Measurements from ENCODE around the gene RAPGEF6. TPM values are rescaled to one million over a fixed set of nuclear protein-coding genes. Genes with fewer than 3 reads are reported as not detected.

The RAPGEF6 gene
- total RNA-seq, 5 donors from 2014 or later (not counting 1 experiment from before 2014, with no cell fraction given) = 82.9 to 122 (median 87.7) TPM

DNA sequence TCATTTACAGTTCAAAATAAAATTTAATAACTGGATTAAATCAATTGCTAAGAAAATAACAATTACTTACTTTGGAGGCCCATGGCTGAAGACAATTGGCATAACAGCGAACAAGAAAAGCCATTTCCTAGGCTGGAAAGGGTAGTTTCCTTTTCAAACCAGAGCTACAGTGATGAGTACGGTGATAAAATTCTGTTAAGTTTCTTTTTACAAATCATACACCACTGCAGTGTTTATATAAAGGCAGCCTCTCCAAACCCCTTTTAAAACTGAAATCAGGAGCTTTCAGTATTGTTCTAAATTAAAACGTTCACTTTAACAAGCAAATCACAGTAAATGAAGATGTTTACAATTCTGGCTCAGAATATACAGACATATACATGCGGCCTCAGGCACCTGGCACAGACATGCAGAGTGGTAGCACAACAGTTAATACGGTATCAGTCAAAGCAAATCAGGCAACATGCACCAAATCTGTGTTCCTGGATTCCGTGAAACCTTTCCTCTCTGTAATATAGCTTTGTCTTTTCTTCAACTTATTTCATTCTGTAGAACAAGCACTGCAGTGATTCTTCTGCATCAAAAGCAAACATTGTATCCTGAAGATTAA lies 102.9 kb downstream of the RAPGEF6 start:
- CTCF ChIA-PET = interaction anchor here (0.6 to 4.4 kb wide), 14 partner anchors 9 to 469 kb away, joined by 3 to 28 read pairs (median 4); no protein-coding TSS in a partner anchor
- Mint-ChIP-seq H3K27me3 (no peaks in the 10 kb centered on the region), H3K9me3 (no peaks in the 10 kb centered on the region), H3K36me3 (peaks cover 16% of the 10 kb centered on the region), H3K27ac (peak overlapping the region; percentile 90 to 93), H3K4me1 (peaks cover 76 to 79% (median 79%) of the 10 kb centered on the region in 3 donors), H3K4me3 (peak overlapping the region; percentile 72 to 78 (median 75))
- ATAC-seq (replicated peaks in 1 of 4) (peak; percentile 54 to 68 (median 66)), DNase-seq (peak in 1 of 35 experiments; percentile 59)
- POLR2A ChIA-PET = interaction anchor here (0.5 to 1.7 kb wide), 7 partner anchors 8 to 246 kb away, joined by 3 to 6 read pairs (median 4); no protein-coding TSS in a partner anchor
- Histone ChIP-seq H3K27ac (ENCODE audit: low read length) (peak overlapping the region; percentile 74), H3K4me1 (ENCODE audit: control insufficient read depth in 1 of 2, extremely low read depth in 1 of 2, insufficient read depth in 2 of 2, low read length in 2 of 2) (peaks cover 27 to 69% of the 10 kb centered on the region in 2 experiments), H3K9me3 (no peaks in the 10 kb centered on the region), H3K27me3 (replicated peaks in 1 of 2; ENCODE audit: control insufficient read depth in 2 of 2, extremely low read depth in 1 of 2, insufficient read depth in 2 of 2, low read length in 1 of 2) (no peaks in the 10 kb centered on the region), H3K36me3 (ENCODE audit: control insufficient read depth in 2 of 2, extremely low read depth in 1 of 2, insufficient read depth in 1 of 2, low read length in 1 of 2) (no peaks in the 10 kb centered on the region), H3K4me3 (ENCODE audit: control insufficient read depth in 1 of 2, extremely low read depth in 1 of 2, low read length in 1 of 2) (peak overlapping the region in 1 of 2 donors; percentile 9)
- WGBS (ENCODE audit: insufficient coverage) = 7% methylated on average over 2 of the region's 6 CpGs

DNA sequence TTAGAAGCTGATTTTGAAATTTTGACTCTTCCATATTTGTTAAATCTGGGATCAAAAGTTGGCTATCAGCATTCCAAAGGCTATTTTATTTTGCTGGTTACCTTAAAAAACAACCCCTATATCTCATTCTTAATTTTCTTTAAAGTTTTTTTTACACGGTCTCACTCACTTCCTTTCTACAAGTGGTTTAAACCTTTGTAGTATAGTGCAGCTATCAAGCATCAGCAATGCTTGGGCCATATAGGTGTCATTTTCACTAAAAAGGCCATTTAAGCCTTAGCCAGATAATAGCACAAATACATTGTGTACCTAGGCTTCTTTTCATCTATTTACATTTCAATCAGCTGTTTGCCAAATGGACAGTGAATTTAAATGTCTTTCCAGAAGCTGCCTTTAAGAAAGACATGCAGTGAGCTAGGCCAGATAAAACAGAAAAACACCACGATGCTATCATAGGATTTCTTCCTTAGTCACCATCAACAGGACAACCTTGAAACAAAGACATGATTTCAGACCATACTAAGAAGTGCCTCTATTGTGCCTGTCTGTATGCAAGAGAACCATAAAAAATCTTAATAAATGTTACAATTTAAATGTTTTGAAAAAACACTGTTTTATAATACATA lies 104.2 kb downstream of the RAPGEF6 start:
- Histone ChIP-seq H3K4me1 (ENCODE audit: control insufficient read depth in 1 of 2, extremely low read depth in 1 of 2, insufficient read depth in 2 of 2, low read length in 2 of 2) (peaks cover 28 to 67% of the 10 kb centered on the region in 2 experiments), H3K9me3 (no peaks in the 10 kb centered on the region), H3K4me3 (ENCODE audit: control insufficient read depth in 1 of 2, extremely low read depth in 1 of 2, low read length in 1 of 2) (no peak overlapping the region), H3K27me3 (replicated peaks in 1 of 2; ENCODE audit: control insufficient read depth in 2 of 2, extremely low read depth in 1 of 2, insufficient read depth in 2 of 2, low read length in 1 of 2) (no peaks in the 10 kb centered on the region), H3K27ac (ENCODE audit: low read length) (peak overlapping the region; percentile 74), H3K36me3 (ENCODE audit: control insufficient read depth in 2 of 2, extremely low read depth in 1 of 2, insufficient read depth in 1 of 2, low read length in 1 of 2) (no peaks in the 10 kb centered on the region)
- no CpG with 5 or more reads among the region's 2 CpGs for WGBS (ENCODE audit: insufficient coverage)
- Mint-ChIP-seq H3K4me1 (peaks cover 79 to 81% (median 81%) of the 10 kb centered on the region in 3 donors), H3K4me3 (peak overlapping the region; percentile 32 to 44 (median 44)), H3K27me3 (no peaks in the 10 kb centered on the region), H3K36me3 (peaks cover 23% of the 10 kb centered on the region), H3K9me3 (no peaks in the 10 kb centered on the region), H3K27ac (peak overlapping the region; percentile 75 to 81)
- ATAC-seq (replicated peaks in 1 of 4) = peak; percentile 42 to 62 (median 62)
- peak in 1 of 35 experiments; percentile 31 for DNase-seq
- POLR2A ChIA-PET = interaction anchor here (0.6 to 0.8 kb wide), 4 partner anchors 21 to 236 kb away, joined by 3 to 4 read pairs (median 3); no protein-coding TSS in a partner anchor
- CTCF ChIA-PET = interaction anchor here (1.0 to 3.5 kb wide), 3 partner anchors 16 to 59 kb away, joined by 3 to 12 read pairs (median 10); no protein-coding TSS in a partner anchor

DNA sequence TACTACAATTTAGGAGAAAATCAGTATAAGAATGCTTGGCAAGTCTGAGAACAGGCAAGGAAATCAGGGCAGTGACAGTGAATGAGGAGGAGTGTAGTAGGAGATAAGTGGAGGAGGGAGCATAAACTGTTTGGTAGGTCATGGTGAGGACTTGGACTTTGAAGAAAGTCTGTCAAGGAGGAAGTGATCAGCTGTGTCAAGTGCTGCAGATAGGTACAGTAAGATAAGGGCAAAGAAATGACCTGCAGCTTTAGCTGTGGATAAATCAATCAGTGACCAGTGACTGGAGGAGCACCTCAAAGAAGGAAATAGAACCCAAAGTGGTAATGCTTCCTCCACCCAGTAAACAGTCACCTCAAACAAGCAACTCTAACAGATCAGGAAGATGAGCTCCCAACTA lies 106.3 kb downstream of the RAPGEF6 start:
- Histone ChIP-seq H3K4me3 (ENCODE audit: control insufficient read depth in 1 of 2, extremely low read depth in 1 of 2, low read length in 1 of 2) (no peak overlapping the region), H3K27me3 (replicated peaks in 1 of 2; ENCODE audit: control insufficient read depth in 2 of 2, extremely low read depth in 1 of 2, insufficient read depth in 2 of 2, low read length in 1 of 2) (no peaks in the 10 kb centered on the region), H3K9me3 (no peaks in the 10 kb centered on the region), H3K36me3 (ENCODE audit: control insufficient read depth in 2 of 2, extremely low read depth in 1 of 2, insufficient read depth in 1 of 2, low read length in 1 of 2) (no peaks in the 10 kb centered on the region), H3K4me1 (ENCODE audit: control insufficient read depth in 1 of 2, extremely low read depth in 1 of 2, insufficient read depth in 2 of 2, low read length in 2 of 2) (peaks cover 30 to 50% of the 10 kb centered on the region in 2 experiments), H3K27ac (ENCODE audit: low read length) (no peak overlapping the region)
- Mint-ChIP-seq H3K4me1 (peaks cover 77 to 78% (median 77%) of the 10 kb centered on the region in 3 donors), H3K36me3 (peaks cover 27% of the 10 kb centered on the region), H3K27ac (peak overlapping the region; percentile 64 to 71), H3K9me3 (no peaks in the 10 kb centered on the region), H3K27me3 (no peaks in the 10 kb centered on the region), H3K4me3 (peak overlapping the region; percentile 9 to 60 (median 28))
- ATAC-seq (replicated peaks in 1 of 4) = no peak
- CTCF ChIA-PET = no interaction called here
- DNase-seq = no peak
- POLR2A ChIA-PET = interaction anchor here (0.5 to 0.6 kb wide), 4 partner anchors 10 to 68 kb away, joined by 3 to 7 read pairs (median 4); no protein-coding TSS in a partner anchor

DNA sequence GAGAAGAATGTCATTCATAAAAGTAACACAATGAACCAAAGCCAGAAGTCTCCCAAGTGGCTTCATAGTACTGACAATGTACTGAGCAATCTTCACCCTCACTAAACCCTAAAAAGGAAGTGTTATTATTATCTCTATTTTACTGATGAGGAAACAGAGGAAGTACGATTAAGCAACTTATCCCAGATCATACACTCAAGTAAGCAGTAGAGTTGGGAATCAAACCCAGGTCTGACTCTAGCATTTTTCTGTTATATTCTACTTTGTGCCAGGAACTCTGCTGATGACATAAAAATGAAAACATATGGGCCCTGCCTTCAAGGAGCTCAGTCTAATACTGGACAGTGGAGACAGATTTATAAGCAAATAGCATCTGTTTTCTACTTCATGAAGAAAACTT lies 109.2 kb downstream of the RAPGEF6 start:
- no peaks in the 10 kb centered on the region for H3K9me3 Mint-ChIP-seq
- H3K4me3 ChIP-seq (ENCODE audit: control insufficient read depth in 1 of 2, extremely low read depth in 1 of 2, low read length in 1 of 2) = no peak overlapping the region
- H3K4me1 Mint-ChIP-seq = peaks cover 78 to 85% (median 80%) of the 10 kb centered on the region in 3 donors
- ATAC-seq (replicated peaks in 1 of 4) (no peak), DNase-seq (no peak)
- H3K27ac ChIP-seq (ENCODE audit: low read length) = no peak overlapping the region
- H3K36me3 ChIP-seq (ENCODE audit: control insufficient read depth in 2 of 2, extremely low read depth in 1 of 2, insufficient read depth in 1 of 2, low read length in 1 of 2) = peaks cover 0 to 4% of the 10 kb centered on the region in 2 donors
- H3K36me3 Mint-ChIP-seq = peaks cover 33% of the 10 kb centered on the region
- no CpG with 5 or more reads among the region's 1 CpG for WGBS (ENCODE audit: insufficient coverage)
- no peaks in the 10 kb centered on the region for H3K27me3 ChIP-seq (replicated peaks in 1 of 2; ENCODE audit: control insufficient read depth in 2 of 2, extremely low read depth in 1 of 2, insufficient read depth in 2 of 2, low read length in 1 of 2)
- H3K4me1 ChIP-seq (ENCODE audit: control insufficient read depth in 1 of 2, extremely low read depth in 1 of 2, insufficient read depth in 2 of 2, low read length in 2 of 2) = peaks cover 25 to 28% of the 10 kb centered on the region in 2 experiments
- H3K4me3 Mint-ChIP-seq = peak overlapping the region in 1 of 3 donors; percentile 56
- H3K27ac Mint-ChIP-seq = peak overlapping the region; percentile 18 to 67
- POLR2A ChIA-PET = no interaction called here
- CTCF ChIA-PET = interaction anchor here in 1 of 2 donors (0.5 kb wide), 1 partner anchor 76 kb away, joined by 4 read pairs; no protein-coding TSS in a partner anchor
- no peaks in the 10 kb centered on the region for H3K27me3 Mint-ChIP-seq
- H3K9me3 ChIP-seq = no peaks in the 10 kb centered on the region

DNA sequence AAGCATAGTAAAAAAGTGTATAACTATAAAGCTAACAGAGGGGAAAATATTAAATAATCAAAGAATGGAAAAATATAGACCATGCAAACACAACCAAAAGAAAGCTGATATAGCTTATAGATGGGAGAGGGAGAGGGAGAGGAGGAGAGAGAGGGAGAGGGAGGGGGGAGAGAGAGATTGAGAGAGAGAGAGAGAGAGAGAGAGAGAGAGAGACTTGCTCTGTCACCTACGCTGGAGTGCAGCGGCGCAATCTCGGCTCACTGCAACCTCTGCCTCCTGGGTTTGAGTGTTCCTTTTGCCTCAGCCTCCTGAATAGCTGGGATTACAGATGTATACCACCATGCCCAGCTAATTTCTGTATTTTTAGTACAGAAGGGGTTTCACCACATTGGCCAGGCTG lies 110.6 kb downstream of the RAPGEF6 start:
- no peak overlapping the region for H3K27ac ChIP-seq (ENCODE audit: low read length)
- Mint-ChIP-seq H3K4me3 (peak overlapping the region in 1 of 3 donors; percentile 9), H3K27me3 (no peaks in the 10 kb centered on the region), H3K27ac (no peak overlapping the region), H3K36me3 (peaks cover 42% of the 10 kb centered on the region), H3K9me3 (no peaks in the 10 kb centered on the region), H3K4me1 (peaks cover 78 to 84% (median 79%) of the 10 kb centered on the region in 3 donors)
- ATAC-seq (replicated peaks in 1 of 4) (no peak), DNase-seq (no peak)
- WGBS (ENCODE audit: insufficient coverage) = 89% methylated on average over 4 of the region's 4 CpGs
- H3K27me3 ChIP-seq (replicated peaks in 1 of 2; ENCODE audit: control insufficient read depth in 2 of 2, extremely low read depth in 1 of 2, insufficient read depth in 2 of 2, low read length in 1 of 2) = no peaks in the 10 kb centered on the region
- H3K4me3 ChIP-seq (ENCODE audit: control insufficient read depth in 1 of 2, extremely low read depth in 1 of 2, low read length in 1 of 2) = no peak overlapping the region
- ChIA-PET CTCF (interaction anchor here in 1 of 2 donors (0.6 to 1.2 kb wide), 2 partner anchors 23 to 186 kb away, joined by 3 read pairs; no protein-coding TSS in a partner anchor), POLR2A (interaction anchor here (0.6 to 1.1 kb wide), 4 partner anchors 8 to 62 kb away, joined by 3 to 6 read pairs (median 4); no protein-coding TSS in a partner anchor)
- peaks cover 17 to 20% of the 10 kb centered on the region in 2 experiments for H3K4me1 ChIP-seq (ENCODE audit: control insufficient read depth in 1 of 2, extremely low read depth in 1 of 2, insufficient read depth in 2 of 2, low read length in 2 of 2)
- no peaks in the 10 kb centered on the region for H3K9me3 ChIP-seq
- peaks cover 3 to 11% of the 10 kb centered on the region in 2 donors for H3K36me3 ChIP-seq (ENCODE audit: control insufficient read depth in 2 of 2, extremely low read depth in 1 of 2, insufficient read depth in 1 of 2, low read length in 1 of 2)

DNA sequence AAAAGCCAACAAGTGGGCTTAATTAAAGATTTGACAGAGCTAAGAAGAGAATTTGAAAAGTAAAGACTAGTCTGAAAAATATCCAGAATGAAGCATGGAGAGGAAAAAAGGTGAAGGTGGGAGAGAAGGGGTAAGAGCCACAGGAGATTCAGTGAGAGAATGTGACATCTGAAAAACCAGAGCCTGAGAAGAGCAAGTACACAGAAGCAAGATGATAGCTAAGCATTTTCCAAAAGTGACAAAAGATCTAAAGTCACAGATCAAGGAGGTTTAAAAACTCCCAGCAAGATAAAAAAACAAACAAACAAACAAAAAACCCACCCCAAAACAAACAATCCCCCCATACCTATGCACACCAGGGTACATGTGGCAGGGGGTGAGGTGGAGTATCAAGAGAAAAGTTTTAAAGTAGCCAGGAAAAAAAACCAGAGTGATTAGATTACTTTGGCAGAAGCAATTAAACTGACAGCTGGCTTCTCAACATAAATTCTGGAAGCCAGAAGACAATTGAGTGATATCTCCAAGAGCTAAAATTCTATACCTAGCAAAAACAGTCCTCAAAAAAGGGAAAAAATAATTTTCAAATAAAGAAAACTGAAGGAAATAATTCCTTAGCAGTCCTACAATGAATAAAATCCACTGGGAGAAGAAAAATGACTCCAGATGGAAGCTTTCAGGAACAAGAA lies 111.4 kb downstream of the RAPGEF6 start:
- Histone ChIP-seq H3K9me3 (no peaks in the 10 kb centered on the region), H3K4me3 (ENCODE audit: control insufficient read depth in 1 of 2, extremely low read depth in 1 of 2, low read length in 1 of 2) (no peak overlapping the region), H3K4me1 (ENCODE audit: control insufficient read depth in 1 of 2, extremely low read depth in 1 of 2, insufficient read depth in 2 of 2, low read length in 2 of 2) (peaks cover 12% of the 10 kb centered on the region in 2 experiments), H3K27me3 (replicated peaks in 1 of 2; ENCODE audit: control insufficient read depth in 2 of 2, extremely low read depth in 1 of 2, insufficient read depth in 2 of 2, low read length in 1 of 2) (no peaks in the 10 kb centered on the region), H3K36me3 (ENCODE audit: control insufficient read depth in 2 of 2, extremely low read depth in 1 of 2, insufficient read depth in 1 of 2, low read length in 1 of 2) (peaks cover 6 to 18% of the 10 kb centered on the region in 2 donors), H3K27ac (ENCODE audit: low read length) (no peak overlapping the region)
- ChIA-PET POLR2A (interaction anchor here (0.6 to 1.1 kb wide), 11 partner anchors 8 to 257 kb away, joined by 3 to 16 read pairs (median 6); no protein-coding TSS in a partner anchor), CTCF (interaction anchor here (0.6 to 1.2 kb wide), 6 partner anchors 12 to 897 kb away, joined by 3 to 9 read pairs (median 4); no protein-coding TSS in a partner anchor)
- no peaks in the 10 kb centered on the region for H3K27me3 Mint-ChIP-seq
- ATAC-seq (replicated peaks in 1 of 4) = no peak
- H3K9me3 Mint-ChIP-seq = no peaks in the 10 kb centered on the region
- peaks cover 46% of the 10 kb centered on the region for H3K36me3 Mint-ChIP-seq
- H3K4me1 Mint-ChIP-seq = peaks cover 76 to 81% (median 76%) of the 10 kb centered on the region in 3 donors
- DNase-seq = no peak
- H3K4me3 Mint-ChIP-seq = peak overlapping the region in 1 of 3 donors; percentile 9
- H3K27ac Mint-ChIP-seq = peak overlapping the region in 1 of 2 donors; percentile 45

Measured in T-cell (primary cell).